GM12864 (cell line): Measurements from ENCODE around the gene GPR4.

ENCODE experiments used
- DNase-seq: peaks from one replicate; pipeline ENCODE4 v3.0.0-alpha.2; 2011; ENCODE audit warnings: low read depth
- H3K4me3 ChIP-seq: 2 replicates; pipeline ENCODE4 v1.5.1; 2011; ENCODE audit warnings: mild to moderate bottlenecking, low read depth, low read length, control low read depth
- CTCF ChIP-seq: IDR thresholded peaks from 2 replicates; pipeline ENCODE4 v1.5.1; 2011; ENCODE audit warnings: low read depth, mild to moderate bottlenecking, moderate library complexity, low read length, control low read depth, inconsistent platforms; ENCODE audit errors: missing control alignments

The GPR4 gene

GRCh38 chr19:45553464-45553863, 48.5 kb downstream of the GPR4 start:
- DNase-seq = no peak
- no peak overlapping the region for H3K4me3 ChIP-seq

DNA sequence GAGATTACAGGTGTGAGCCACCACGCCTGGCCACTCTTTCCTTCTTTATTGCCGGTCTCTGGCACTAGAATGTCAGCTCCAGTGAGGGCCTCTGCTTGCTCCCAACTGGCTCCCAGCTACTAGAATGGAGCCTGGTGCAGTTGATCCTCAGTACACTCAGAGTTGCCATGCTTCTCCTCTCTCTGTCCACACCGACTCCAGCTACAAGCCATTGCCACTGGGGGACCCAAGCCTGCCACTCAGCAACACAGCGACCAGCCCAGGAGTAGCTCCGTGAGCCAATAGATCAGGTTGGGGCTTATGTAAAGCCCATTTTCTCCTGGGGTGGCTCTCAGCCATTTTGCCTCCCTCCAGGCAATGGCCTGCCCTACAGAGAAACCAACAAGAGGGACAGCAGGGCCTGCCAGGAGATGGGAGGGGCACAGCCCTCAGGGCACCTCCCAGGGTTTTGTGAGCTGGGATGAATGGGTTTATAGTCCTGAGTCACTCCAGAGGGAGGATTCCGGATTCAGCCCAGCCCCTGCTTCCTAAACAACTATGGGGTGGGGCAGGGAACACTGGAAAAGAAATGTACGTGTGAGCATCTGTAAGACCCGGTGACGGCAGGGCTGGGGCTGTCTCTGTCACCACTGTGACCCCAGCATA, 53.9 kb downstream of the GPR4 start:
- DNase-seq = no peak
- no peak for TF ChIP-seq CTCF
- H3K4me3 ChIP-seq = no peak overlapping the region

More at GRCh38 chr19:45553464-45553863, 48.5 kb downstream of the GPR4 start:
- no peak for TF ChIP-seq CTCF

DNA sequence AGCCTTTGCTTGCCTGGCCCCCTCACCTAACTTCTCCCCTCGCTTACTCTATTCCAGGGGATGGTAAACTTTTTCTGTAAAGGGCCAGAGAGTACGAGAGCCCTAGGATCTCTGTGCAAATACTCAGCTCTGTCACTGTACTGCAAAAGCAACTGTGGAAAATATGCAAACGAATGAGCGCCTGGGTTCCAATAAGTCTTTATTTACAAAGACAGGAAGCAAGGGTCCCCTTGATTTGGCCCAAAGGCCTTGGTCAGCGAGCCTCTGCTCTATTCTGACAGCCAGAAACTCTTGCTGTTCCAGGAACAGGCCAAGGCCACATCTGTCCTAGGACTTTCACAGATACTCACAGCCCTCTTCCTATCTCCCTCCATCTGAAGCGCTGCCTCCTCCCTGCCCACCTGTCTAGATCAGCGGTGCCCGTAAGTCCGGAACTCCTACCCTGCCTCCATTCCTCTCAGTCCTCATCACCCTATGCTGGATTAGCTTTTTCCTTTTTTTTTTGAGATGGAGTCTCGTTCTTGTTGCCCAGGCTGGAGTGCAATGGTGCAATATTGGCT, 54.7 kb downstream of the GPR4 start:
- TF ChIP-seq CTCF = no peak
- H3K4me3 ChIP-seq = no peak overlapping the region
- no peak for DNase-seq

- DNase-seq = no peak
- no peak overlapping the region for H3K4me3 ChIP-seq
- no peak for TF ChIP-seq CTCF
Measured at GRCh38 chr19:45542234-45542668, 59.8 kb downstream of the GPR4 start.
